Astrocyte of the cerebellum (primary cell): Measurements from ENCODE around the gene APPBP2.
A peak's percentile ranks its signal among the peaks of the same experiment; 100 is the strongest.
"Not testable (repeated sequence)": the region's sequence is repeated elsewhere in the genome, so short reads cannot be mapped to it uniquely, and the experiment has no call there.

ENCODE experiments used
- DNase-seq: peaks from one replicate; pipeline ENCODE4 v3.0.0-alpha.2; 2011; ENCODE audit warnings: low read depth
- H3K4me3 ChIP-seq: 2 replicates; pipeline ENCODE4 v1.5.1; 2011; ENCODE audit warnings: mild to moderate bottlenecking, low read depth, low read length, moderate library complexity
- CTCF ChIP-seq: IDR thresholded peaks from 2 replicates; pipeline ENCODE4 v1.5.1; 2012; ENCODE audit warnings: low read length, low read depth, moderate library complexity, mild to moderate bottlenecking; ENCODE audit errors: missing control alignments
- in situ Hi-C: cut with HindIII; loops from 2 replicates; pipeline ENCODE4 v1.10.0; 2017; ENCODE audit warnings: low sequenced_read_pairs

APPBP2 gene

GRCh38 chr17:60559995-60560859 lies 34.2 kb upstream of the APPBP2 start:
- in situ Hi-C loops: no loop called here
- DNase-seq: no peak
- no peak overlapping the region for H3K4me3 ChIP-seq
- no peak for TF ChIP-seq CTCF

GRCh38 chr17:60559659-60559994 lies 33.6 kb upstream of the APPBP2 start:
- in situ Hi-C loops: no loop called here
- TF ChIP-seq CTCF: no peak
- no peak for DNase-seq
- no peak overlapping the region for H3K4me3 ChIP-seq

GRCh38 chr17:60557805-60558204 lies 31.8 kb upstream of the APPBP2 start:
- TF ChIP-seq CTCF: no peak
- no peak overlapping the region for H3K4me3 ChIP-seq
- DNase-seq: no peak
- in situ Hi-C loops: no loop called here

- in situ Hi-C loops: no loop called here
- DNase-seq: no peak
- H3K4me3 ChIP-seq: no peak overlapping the region
- no peak for TF ChIP-seq CTCF
Observed at GRCh38 chr17:60555786-60556185, 29.7 kb upstream of the APPBP2 start.

- no peak for TF ChIP-seq CTCF
- DNase-seq: peak; percentile 88
- in situ Hi-C loops: no loop called here
- H3K4me3 ChIP-seq: no peak overlapping the region
Observed at GRCh38 chr17:60554377-60554788, 28.3 kb upstream of the APPBP2 start.

- DNase-seq, H3K4me3 ChIP-seq, in situ Hi-C loops: not testable (repeated sequence)
Observed at GRCh38 chr17:60552255-60552654, 26.2 kb upstream of the APPBP2 start.

- in situ Hi-C loops: no loop called here
- no peak for DNase-seq
- no peak overlapping the region for H3K4me3 ChIP-seq
- TF ChIP-seq CTCF: no peak
Observed at GRCh38 chr17:60548990-60549389, 22.9 kb upstream of the APPBP2 start.
